HG03196 (cell line): Measurements from ENCODE around the gene FAM81B.
"Not testable (repeated sequence)": the region's sequence is repeated elsewhere in the genome, so short reads cannot be mapped to it uniquely, and the experiment has no call there.

Experiments used
- ATAC-seq: cut with Tn5 transposase; IDR thresholded peaks from one replicate; pipeline ENCODE4 v1.9.1; 2021; ENCODE audit not compliant: unreplicated experiment

The FAM81B gene, protein sequence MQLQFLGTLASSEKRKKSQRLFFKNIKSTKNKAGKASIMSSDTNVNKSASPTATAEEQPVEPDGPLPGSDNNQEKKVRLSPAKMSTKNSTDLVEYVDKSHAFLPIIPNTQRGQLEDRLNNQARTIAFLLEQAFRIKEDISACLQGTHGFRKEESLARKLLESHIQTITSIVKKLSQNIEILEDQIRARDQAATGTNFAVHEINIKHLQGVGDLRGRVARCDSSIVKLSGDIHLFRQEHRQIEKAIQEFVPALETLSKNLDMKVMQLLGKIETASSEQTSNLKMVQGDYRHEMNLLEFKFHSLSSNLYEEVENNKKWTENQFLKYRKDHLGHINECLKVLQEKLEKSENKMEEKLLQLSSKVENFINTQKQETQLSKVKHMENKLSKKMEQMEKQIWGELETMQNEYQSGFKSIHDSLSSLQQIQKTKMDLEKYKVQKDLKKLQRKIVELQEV

DNA sequence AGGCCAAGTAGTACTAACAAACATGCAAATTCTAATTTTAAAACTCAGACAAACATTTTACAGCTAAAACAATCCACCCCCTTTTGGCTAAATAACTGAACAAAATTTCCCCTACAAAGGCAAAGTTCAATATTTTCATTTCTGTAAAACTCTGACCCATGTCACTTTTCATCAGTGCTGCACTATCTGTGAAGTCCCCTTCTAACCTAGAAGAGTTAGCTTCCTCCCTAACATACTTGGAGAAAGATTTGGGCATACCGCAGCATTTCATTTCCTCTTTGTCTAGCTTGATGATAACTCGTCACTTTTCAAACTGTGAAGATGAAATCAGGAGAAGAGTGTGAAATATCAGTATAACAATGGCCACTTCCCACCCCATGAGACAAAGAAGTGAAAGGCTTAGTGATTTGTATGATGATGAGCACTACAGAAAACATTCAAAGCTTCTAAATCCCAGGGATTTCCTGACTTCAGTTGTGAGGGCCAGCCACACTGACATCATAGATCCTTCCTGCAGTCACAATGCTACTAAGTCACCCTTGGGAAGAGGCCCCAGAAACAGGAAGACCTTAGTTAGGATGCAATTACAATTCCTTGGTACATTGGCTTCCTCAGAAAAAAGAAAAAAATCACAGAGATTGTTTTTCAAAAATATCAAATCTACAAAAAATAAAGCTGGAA is at the start of gene FAM81B:
Gene FAM81B (plus strand): TSS at position 555 of the 681 bp plus-strand sequence. CDS start 24 bp downstream, at position 579.
- ATAC-seq, result no peak

DNA sequence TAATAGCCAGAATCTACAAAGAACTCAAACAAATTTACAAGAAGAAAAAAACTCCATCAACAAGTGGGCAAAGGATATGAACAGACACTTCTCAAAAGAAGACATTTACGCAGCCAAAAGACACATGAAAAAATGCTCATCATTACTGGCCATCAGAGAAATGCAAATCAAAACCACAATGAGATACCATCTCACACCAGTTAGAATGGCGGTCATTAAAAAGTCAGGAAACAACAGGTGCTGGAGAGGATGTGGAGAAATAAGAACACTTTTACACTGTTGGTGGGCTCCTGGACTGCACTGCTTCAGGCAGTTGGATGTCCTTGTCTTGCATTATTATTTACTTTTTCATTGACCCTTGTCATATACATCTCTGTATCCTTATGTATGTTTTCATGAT is 49.7 kb upstream of the FAM81B start:
- ATAC-seq, result not testable (repeated sequence)

DNA sequence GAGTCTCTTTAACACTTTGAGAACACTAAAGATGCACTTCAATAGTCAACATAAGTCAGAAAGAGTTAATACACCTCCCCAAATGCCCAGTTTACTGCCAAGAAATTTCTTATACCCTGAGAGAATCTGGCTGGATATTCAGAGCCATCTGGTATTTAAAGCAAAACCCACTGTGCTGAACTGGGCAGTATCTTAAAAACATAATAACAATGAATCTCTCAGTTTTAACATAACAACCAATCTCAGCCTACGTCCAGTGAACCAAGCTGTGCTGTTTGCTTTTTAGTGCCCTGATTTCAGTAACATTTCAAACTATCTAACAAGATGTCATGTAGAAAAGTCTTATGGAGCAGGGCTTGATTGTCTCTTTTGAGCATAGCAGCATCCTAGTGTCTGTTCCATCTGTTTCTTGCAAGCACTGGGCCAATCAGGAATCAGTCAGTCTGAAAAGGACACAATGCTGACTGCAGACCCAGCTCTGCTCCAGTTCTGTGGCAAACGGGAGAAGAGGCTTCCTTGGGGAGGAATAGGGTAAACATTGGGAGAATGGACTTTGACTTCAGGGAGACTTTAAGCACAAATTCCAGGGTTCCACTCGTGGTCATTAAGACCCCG is 43.6 kb upstream of the FAM81B start:
- ATAC-seq, result no peak

DNA sequence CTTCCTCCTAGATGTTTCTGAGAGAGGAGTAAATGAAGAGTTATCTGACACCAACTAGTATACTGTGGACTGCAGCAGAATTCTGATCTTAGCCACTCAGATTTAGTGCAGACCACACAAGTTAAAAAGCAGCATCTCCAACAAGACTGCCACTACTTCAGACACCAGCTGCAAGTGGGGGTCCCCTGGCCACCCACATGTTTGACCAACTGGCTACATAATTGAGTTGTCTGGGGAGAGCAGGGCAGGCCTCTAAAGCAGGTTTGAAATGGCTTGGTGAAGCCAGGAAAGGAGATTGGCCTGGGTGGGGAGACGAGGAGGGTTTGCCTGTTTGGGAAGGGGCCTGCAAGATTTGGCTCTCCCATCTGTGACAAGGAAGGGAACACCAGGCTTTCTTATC is 40.5 kb upstream of the FAM81B start:
- ATAC-seq, result no peak

DNA sequence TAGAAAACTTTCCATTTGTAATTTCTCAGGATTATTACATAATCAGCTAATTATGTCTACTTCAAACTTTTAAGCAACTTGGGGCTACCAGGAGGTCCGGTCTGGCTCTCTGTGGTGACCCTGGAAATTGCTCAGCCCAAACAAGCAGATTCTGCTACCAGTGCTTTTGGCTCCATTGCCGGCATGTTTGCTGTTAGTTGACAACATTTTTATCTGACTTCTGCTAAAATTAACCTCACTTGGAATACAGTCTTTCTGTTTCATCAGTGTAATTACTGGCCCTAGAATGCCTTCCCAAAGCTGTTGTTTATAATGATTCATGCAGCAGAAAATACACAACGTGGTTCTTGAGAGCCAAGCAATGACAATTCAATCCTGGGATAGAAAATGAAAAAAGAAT is 38.5 kb upstream of the FAM81B start:
- no peak for ATAC-seq

DNA sequence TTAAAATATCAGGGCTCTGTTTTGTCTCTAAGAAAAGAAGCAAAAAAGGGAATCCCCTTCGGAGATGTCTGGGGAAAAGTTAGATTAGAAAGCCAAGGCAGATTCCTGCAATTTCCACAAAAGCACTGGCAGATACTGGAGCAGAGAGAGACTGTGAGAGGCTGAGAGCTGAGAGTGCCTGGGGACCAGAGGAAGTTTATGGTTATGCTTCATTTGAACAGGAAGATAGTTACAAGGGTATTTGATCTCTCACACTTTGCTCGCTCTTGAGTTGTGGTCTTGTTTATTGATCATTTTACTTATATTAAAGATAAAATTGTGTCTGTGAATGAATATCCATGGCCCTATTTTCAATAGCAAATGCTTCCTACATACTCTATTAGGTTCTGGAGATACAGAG is 32.8 kb upstream of the FAM81B start:
- no peak for ATAC-seq

DNA sequence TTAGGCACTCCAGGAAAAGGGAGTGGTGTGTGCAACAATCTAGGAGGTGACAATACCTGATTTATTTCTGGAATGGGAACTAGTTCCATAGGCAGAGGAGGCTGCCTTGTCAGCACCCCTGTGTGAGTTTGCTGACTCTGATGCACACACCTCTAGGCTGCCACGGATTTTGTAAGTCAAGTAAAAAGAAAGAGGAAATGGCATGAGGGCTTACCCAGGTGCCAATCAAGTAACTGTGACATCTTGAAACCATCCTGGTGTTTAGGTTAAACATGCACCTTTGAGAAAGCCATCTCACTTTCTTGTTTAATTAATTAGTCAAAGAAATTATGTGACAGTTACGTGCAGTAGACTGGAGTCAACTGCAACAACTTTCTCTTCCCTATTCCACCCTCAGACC is 32.3 kb upstream of the FAM81B start:
- ATAC-seq, result no peak

DNA sequence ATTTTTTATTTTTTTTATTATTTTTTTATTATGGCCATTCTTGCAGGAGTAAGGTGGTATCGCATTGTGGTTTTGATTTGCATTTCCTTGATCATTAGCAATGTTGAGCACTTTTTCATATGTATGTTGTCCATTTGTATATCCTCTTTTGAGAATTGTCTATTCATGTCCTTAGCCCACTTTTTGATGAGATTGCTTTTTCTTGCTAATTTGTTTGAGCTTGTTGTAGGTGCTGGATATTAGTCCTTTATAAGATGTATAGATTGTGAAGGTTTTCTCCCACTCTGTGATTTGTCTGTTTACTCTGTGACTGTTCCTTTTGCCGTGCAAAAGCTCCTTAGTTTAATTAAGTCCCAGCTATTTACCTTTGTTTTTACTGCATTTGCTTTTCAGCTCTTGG is 30.5 kb upstream of the FAM81B start:
- ATAC-seq, result not testable (repeated sequence)

DNA sequence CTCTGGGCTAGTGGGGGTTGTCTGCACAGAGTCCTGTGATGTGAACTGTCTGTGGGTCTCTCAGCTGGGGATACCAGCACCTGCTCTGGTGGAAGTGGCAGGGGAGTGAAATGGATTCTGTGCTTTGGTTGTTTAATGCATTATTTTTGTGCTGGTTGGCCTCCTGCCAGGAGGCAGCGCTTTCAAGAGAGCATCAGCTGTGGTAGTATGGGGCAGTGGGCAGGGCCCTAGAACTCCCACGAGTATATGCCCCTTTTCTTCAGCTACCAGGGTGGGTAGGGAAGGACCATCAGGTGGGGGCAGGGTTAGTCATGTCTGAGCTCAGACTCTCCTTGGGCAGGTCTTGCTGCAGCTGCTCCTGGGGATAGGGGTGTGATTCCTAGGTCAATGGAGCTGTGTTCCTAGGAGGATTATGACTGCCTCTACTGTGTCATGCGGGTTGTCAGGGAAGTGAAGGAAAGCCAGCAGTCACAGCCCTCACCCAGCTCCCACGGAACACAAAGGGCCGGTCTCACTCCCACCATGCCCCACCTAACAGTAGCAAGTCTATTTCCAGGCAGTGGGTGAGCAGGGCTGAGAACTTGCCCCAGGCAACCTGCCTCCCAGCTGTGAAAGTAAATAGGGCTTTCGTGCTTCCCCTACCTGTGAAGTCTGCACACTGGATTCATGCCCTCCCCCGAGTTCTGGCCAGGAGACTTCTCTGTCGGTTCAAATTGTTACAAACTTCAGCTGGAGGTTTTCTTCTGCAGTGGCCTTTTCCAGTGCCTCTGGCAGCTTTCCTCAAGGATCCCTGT is 25.7 kb upstream of the FAM81B start:
- no peak for ATAC-seq

DNA sequence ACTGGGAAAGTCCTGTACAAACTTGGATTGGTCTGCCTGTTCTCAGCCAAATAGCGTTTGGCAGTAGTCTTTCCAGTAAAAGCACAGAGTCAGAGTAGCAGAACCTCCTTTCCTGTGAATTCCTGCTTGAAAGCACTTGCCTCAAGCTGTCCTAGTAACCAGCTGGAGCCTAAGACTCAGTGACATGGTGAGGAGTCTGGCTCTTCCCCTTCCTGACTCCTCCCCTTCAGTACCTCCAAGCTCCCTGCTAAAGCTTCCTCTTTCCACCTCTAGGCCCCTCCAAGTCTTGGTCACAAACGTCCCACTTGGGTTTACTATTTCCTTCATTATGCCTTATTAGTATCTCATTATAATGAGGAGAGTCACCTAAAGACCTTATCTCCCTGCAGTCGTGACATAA is 21.4 kb upstream of the FAM81B start:
- no peak for ATAC-seq

DNA sequence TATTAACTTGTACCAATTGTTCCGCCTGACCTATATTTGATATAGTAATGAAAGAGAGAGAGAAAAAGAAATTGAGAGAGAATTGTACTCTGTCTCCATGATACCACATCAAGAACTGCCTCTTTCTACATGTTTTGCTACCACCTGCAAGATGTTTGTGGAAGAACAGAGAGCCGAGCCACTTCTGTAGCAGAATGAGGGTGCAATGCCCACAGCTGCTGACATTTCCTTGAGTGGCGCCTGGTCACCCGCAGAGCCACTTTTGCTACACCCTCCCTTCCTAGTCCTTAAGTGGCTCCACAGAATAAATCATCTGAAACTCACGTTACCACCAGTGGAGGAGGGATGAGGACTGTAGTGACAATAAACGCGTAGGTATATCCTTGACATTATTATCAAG is 17.1 kb upstream of the FAM81B start:
- no peak for ATAC-seq

DNA sequence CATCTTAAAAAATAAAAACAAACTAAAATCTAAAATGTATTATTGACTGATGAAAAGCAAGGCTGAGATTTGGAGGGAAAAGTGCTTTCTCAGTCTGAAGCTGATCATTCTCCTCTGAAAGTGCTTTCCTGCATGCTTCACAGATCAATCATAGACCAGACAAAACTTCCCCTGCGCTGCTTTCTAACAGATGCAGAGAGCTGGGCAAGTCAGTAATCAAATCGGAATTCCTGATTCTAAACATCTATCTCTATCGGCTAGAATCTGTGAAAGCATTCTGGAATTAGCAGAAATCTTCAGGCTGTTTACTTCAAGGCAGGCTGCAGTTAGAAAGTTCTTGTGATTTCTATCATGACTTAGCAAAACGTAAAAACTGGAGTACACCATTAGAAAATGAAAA is 15.6 kb upstream of the FAM81B start:
- no peak for ATAC-seq

DNA sequence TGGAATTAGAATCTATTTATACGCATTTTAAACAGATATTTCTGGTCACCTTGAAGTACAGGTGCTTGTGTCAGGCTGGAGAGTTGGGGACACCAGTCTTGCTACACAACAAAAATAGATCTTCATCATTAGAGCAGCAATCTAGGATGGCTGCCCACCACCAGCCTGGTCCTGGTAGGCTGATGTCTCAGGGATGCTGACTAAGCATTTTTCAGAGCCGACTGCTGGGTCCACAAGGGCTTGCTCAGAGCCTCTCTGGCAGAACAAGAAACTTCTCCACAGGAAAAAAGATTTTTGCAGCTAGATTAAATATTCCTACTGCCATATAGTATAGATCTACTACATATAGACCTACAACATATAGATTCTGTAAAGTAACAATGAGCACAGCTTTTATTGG is 12.0 kb upstream of the FAM81B start:
- ATAC-seq, result no peak

DNA sequence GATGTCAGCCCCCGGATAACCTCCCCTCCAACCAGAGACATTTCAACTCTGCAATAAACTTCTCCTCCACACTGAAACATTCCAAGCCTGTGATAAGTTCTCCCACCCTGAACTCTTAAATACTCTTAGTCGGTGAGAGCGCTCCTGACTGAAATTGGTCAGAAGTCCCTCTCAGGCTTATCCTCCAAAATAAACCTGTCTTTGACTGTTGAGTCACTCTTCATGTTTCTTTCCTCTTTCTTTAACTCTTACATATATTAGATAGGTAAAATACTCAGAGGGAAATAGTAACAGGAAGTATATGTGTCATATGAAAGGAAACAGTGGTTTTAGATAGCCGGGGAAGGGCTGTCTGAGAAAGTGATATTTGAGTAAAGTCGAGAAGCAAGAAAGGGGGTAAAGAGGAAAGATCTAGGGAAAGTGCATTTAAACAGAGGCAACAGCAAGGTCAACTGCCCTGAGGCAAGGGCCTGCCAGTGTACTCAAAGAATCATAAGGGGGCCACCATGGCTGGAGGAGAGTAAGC is 11.0 kb upstream of the FAM81B start:
- no peak for ATAC-seq

DNA sequence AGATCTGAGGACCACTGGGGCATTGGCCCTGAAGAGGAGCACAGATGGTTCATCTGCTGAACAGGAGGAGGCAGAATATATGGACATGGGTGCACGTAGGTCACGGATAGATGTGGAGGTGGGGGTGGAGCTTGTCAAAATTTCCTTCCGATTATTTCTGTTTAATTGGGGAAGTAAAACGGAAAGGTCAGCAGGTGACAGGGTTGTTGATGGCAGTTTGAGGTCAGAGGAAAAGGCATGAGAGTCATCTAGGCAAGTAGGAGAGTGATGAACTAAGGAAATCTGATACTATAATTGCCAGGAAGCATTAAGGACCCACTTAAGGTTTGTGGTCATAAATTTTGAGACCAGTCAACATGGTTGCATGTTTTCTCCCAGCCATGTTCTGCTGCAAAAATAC is 8.4 kb upstream of the FAM81B start:
- ATAC-seq, result no peak

DNA sequence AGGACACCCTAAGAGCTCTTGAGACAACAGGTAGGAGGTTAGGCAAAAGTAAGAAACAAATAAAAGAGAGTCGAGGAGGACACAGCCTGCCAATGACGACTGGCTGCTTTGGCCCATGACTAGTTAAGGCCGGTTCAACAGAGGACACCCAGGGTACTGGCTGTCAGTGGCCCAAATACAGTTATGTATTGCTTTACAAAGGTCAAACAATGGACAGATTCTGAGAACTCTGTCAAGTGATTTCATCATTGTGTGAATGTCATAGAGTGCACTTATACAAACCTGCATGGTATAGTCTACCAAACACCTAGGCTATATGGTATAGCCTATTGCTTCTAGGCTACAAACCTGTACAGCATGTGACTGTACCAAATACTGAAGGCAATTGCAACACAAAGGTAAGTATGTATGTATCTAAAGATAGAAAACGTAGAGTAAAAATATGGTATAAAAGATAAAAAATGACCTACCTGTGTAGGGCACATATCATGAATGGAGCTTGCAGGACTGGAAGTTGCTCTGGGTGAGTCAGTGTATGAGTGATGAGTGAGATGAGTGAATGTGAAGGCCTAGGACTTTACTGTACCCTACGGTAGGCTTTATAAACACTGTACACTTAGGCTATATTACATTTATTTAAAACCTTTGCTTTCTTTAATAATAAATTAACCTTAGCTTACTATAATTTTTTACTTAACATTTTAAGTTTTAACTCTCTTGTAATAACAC is 6.5 kb upstream of the FAM81B start:
- ATAC-seq, result no peak

DNA sequence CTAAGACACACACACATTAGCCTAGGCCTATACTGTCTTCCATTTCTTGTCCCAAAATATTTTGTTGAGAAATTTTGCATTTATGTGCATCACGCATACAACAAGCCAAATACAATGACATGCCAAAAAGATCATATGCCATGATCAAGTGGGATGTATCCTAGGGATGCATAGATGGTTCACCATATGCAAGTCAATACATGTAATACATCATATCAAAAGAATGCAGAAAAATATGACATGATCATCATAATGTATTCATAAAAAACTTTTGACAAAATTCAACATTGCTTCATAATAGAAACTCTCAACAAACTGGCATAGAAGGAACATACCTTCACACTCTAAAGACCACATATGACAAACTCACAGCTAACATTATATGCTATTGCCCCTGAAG is 5.8 kb upstream of the FAM81B start:
- no peak for ATAC-seq

DNA sequence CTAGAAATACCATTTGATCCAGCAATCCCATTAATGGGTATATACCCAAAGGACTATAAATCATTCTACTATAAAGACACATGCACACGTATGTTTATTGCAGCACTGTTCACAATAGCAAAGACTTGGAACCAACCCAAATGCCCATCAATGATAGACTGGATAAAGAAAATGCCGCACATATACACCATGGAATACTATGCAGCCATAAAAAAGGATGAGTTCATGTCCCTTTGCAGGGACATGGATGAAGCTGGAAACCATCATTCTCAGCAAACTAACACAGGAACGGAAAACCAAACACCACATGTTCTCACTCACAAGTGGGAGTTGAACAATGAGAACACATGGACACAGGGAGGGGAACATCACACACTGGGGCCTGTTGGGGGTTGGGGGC is 799 bp downstream of the FAM81B start:
- not testable (repeated sequence) for ATAC-seq

DNA sequence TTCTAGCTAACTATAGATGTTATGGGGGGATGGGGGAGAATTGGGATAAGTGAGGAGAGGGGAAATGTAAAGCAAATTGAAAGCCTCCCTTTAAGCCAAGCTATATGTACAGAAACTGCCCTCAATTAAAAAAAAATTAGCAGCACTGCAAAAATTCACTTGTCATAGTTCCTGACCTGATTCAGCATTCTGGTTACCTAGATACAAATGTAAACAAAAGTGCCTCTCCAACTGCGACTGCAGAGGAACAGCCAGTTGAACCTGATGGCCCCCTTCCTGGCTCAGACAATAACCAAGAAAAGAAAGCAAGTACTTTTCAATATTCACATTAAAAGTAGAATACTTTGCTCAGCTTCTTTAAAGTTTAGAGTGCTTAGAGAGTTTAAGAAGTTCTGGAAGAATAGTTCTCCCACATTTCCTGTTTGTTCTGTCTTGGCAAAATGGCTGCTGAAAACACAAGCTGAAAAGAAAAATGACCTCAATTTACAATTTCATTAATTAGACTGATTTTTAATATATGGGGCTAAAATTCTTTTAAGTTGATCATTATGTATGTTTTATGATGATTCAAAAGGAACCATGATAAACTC is 1.5 kb downstream of the FAM81B start:
- no peak for ATAC-seq

DNA sequence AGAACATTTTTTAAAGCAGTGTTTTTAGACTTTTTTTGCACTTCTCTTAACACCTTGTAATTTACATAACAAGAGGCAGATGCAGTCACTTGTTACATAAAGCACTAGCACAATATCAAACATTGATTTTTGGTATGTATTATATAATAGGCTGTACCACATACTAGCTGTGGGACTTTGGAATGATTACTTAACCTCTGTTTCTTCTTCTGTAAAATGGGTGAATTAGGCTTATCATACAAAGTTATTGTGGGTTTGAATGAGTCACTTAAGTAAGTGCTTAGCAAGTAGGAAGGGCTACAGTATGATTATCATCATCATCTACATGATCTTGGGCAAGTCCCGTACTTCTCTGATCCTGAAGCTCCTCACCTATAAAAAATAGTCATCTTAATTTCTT is 2.1 kb downstream of the FAM81B start:
- ATAC-seq, result no peak
